Esophagus squamous epithelium (tissue), 5 donors: ENCODE measurements around the gene MYO1C. TPM values are rescaled to one million over a fixed set of nuclear protein-coding genes. Genes with fewer than 3 reads are reported as not detected.
A peak's percentile ranks its signal among the peaks of the same experiment; 100 is the strongest.

ENCODE experiments used
- DNase-seq: peaks from one replicate; lab custom pipeline; 2025; lab: John Stamatoyannopoulos, UW
- H3K27ac ChIP-seq, 4 donors: fragments of 200-600 bp; sonication (generic); one replicate each; pipeline ENCODE4 v1.5.1; 2016 to 2019; ENCODE audit warnings: mild to moderate bottlenecking in 1 of 4
- H3K27me3 ChIP-seq, 4 donors: fragments of 200-600 bp; sonication (generic); 1 replicate in 3 of 4; 2 replicates in 1 of 4; pipeline versions ENCODE4 v1.5.1 to v1.6.0; 2017 to 2021; ENCODE audit warnings: antibody characterized with exemption in 1 of 4
- H3K36me3 ChIP-seq, 3 donors: fragments of 200-600 bp; sonication (generic); one replicate each; pipeline ENCODE4 v1.5.1; 2016 to 2019
- H3K4me1 ChIP-seq, 3 donors: fragments of 200-600 bp; sonication (generic); one replicate each; pipeline ENCODE4 v1.5.1; 2017 to 2019
- H3K4me3 ChIP-seq, 4 donors: fragments of 200-600 bp; sonication (generic); 1 replicate in 3 of 4; 2 replicates in 1 of 4; pipeline ENCODE4 v1.5.1; 2016 to 2019; ENCODE audit warnings: mild to moderate bottlenecking in 2 of 4, moderate library complexity in 1 of 4
- H3K9me3 ChIP-seq, 3 donors: fragments of 200-600 bp; sonication (generic); one replicate each; pipeline ENCODE4 v1.5.1; 2016 to 2019
- POLR2A ChIP-seq, 4 donors: fragments of 450-650 bp; IDR thresholded peaks; one replicate each; pipeline ENCODE4 v1.6.1; 2017; ENCODE audit warnings: antibody characterized with exemption in 4 of 4, mild to moderate bottlenecking in 4 of 4, moderate library complexity in 3 of 4
- WGBS, 2 donors: methylation state at CpG; one replicate each; pipeline ENCODE4 v1.1.5; 2018; 5-methylcytosine and 5-hydroxymethylcytosine counted together
- intact Hi-C: fragments of 100-400 bp; cut with DNase I; formaldehyde crosslinking; loops from one replicate; pipeline ENCODE4 v1.15.0; 2022
- total RNA-seq, 4 donors: library from RNA; depleted of rRNA; stranded (reverse); fragments of >200 nt; gene quantifications; one replicate each; pipeline ENCODE4 v1.1.0, GENCODE V29; 2016
- TF ChIP-seq, protein P1 (sequence below), 6 experiments: fragments of 450-650 bp in 4 of 6; fragments of 200-600 bp in 2 of 6; sonication (generic) in 2 of 6; IDR thresholded peaks; one replicate each; pipeline ENCODE4 v1.5.1; 2016 to 2019; ENCODE audit warnings: antibody characterized with exemption in 6 of 6, mild to moderate bottlenecking in 4 of 6, moderate library complexity in 4 of 6
- donor health status: DM: yes; HTN: yes; CAD: no.

Gene MYO1C
- total RNA-seq, 4 donors from 2014 or later, result 62.0 to 80.5 (median 64.2) TPM

DNA sequence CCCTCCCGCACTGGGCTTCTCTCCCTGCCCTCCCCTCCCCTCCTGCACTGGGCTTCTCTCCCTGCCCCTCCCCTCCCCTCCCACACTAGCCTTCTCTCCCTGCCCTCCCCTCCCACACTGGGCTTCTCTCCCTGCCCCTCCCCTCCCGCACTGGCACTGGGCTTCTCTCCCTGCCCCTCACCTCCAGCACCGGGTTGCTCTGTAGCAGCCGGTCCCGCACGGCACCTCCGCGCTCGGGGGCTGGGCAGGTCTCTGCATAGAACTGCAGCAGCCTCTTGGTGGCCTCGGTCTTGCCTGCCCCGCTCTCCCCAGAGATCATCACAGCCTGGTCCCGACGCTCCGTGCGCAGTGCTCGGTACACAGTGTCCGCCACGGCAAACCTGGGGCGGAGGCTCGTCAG lies 9.8 kb downstream of the MYO1C start:
- WGBS, 2 donors, result 79 to 100% methylated on average over 2 to 16 of the region's 20 CpGs
- Histone ChIP-seq H3K4me1 (peaks cover 21 to 44% (median 22%) of the 10 kb centered on the region in 3 donors), H3K27me3 (no peaks in the 10 kb centered on the region), H3K9me3 (no peaks in the 10 kb centered on the region), H3K36me3 (peaks cover 29 to 67% (median 37%) of the 10 kb centered on the region in 3 donors), H3K27ac (peak overlapping the region in 3 of 4 donors; percentile 21 to 61 (median 44)), H3K4me3 (no peak overlapping the region)
- intact Hi-C loops, result no loop called here
- TF ChIP-seq, protein P1, sequence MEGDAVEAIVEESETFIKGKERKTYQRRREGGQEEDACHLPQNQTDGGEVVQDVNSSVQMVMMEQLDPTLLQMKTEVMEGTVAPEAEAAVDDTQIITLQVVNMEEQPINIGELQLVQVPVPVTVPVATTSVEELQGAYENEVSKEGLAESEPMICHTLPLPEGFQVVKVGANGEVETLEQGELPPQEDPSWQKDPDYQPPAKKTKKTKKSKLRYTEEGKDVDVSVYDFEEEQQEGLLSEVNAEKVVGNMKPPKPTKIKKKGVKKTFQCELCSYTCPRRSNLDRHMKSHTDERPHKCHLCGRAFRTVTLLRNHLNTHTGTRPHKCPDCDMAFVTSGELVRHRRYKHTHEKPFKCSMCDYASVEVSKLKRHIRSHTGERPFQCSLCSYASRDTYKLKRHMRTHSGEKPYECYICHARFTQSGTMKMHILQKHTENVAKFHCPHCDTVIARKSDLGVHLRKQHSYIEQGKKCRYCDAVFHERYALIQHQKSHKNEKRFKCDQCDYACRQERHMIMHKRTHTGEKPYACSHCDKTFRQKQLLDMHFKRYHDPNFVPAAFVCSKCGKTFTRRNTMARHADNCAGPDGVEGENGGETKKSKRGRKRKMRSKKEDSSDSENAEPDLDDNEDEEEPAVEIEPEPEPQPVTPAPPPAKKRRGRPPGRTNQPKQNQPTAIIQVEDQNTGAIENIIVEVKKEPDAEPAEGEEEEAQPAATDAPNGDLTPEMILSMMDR (IDR thresholded peaks at IDR 0.05), result no peak
- no peak for TF ChIP-seq POLR2A (IDR thresholded peaks at IDR 0.05)
- no peak for DNase-seq

DNA sequence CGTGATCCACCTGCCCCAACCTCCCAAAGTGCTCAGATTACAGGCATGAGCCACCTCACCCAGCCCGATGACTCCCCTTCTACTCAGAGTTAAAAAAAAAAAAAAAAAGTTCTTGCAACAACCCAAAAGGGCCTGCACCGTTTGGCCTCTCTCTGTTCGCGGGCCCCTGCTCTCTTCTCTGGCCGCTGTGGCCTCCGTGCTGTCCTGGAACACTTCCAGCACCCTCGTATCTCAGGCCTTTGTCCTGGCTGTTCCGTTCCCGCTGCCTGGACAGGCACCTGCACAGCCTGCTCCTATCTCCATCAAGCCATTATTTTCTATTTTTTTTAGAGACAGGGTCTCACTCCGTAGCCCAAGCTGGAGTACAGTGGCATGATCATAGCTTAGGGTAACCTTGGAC lies 10.8 kb downstream of the MYO1C start:
- Histone ChIP-seq H3K4me3 (no peak overlapping the region), H3K27me3 (no peaks in the 10 kb centered on the region), H3K27ac (peak overlapping the region in 1 of 4 donors; percentile 2), H3K4me1 (peaks cover 12 to 36% (median 13%) of the 10 kb centered on the region in 3 donors), H3K9me3 (no peaks in the 10 kb centered on the region), H3K36me3 (peaks cover 38 to 76% (median 44%) of the 10 kb centered on the region in 3 donors)
- DNase-seq, result no peak
- TF ChIP-seq, protein P1 (IDR thresholded peaks at IDR 0.05), result no peak
- TF ChIP-seq POLR2A (IDR thresholded peaks at IDR 0.05), result no peak
- WGBS, 2 donors, result 79 to 86% methylated on average over 10 to 11 of the region's 11 CpGs
- intact Hi-C loops, result no loop called here

DNA sequence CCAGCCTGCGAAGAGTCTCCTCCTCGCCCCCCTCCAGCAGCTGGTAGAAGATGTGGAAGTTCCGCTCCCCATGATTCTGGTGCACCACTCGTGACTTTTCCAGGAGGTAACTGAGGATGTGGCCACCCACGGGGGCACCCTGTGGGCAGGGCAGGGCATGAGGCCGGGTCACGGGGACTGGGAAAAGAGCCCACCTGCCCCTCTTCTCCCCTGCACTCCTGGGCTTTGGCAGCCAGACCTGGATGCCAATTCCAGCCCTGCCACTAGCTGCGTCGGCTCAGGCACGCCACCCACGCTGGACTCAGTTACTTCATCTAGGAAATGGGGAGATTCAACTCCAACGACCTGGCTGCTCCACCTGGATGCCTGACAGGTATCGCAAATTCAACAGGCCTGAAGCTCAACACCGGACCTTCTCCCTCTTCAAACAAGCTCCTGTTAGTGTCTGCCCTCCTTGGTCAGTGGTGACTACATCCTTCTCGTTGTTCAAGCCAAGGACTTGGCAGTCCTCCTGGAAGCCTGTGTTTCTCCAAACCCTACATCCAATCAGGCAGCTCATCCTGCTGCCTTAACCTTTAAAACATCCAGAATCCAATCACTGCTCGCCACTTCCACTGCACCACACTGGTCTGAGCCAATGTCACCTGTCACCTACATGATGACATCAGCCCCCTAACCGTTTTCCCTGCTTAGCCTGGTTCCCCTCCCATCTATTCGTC lies 11.6 kb downstream of the MYO1C start:
- WGBS, 2 donors, result 70 to 71% methylated on average over 5 to 7 of the region's 18 CpGs
- no peaks in the 10 kb centered on the region for H3K27me3 ChIP-seq
- peak overlapping the region in 1 of 4 donors; percentile 14 for H3K27ac ChIP-seq
- H3K36me3 ChIP-seq, result peaks cover 39 to 85% (median 44%) of the 10 kb centered on the region in 3 donors
- peaks cover 5 to 32% (median 11%) of the 10 kb centered on the region in 3 donors for H3K4me1 ChIP-seq
- intact Hi-C loops, result no loop called here
- no peak overlapping the region for H3K4me3 ChIP-seq
- DNase-seq, result no peak
- TF ChIP-seq, protein P1 (IDR thresholded peaks at IDR 0.05), result no peak
- no peak for TF ChIP-seq POLR2A (IDR thresholded peaks at IDR 0.05)
- H3K9me3 ChIP-seq, result no peaks in the 10 kb centered on the region

DNA sequence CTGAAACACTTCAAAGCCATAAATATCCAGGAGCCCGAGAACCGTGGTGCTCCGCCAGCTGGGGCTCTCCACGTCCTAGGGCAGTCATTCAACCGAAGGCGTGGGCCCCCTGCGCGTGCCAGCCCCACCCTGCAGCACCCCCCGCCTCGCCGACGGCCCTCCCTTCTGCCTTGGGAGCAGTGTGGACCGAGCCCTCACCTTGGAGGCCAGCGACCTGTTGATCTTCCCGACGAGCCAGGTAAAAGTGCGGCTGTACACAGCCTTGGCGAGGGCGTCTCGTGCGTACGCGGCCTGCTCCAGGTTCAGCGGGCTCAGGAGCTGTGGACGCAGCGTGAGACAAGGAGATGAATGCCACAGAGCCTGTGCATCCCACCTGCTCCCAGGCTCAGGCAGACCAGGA lies 14.1 kb downstream of the MYO1C start:
- Histone ChIP-seq H3K27me3 (no peaks in the 10 kb centered on the region), H3K36me3 (peaks cover 38 to 100% (median 46%) of the 10 kb centered on the region in 3 donors), H3K9me3 (no peaks in the 10 kb centered on the region), H3K27ac (no peak overlapping the region), H3K4me1 (peaks cover 0 to 21% (median 2%) of the 10 kb centered on the region in 3 donors), H3K4me3 (no peak overlapping the region)
- 83 to 88% methylated on average over 8 to 9 of the region's 26 CpGs for WGBS, 2 donors
- intact Hi-C loops, result no loop called here
- TF ChIP-seq, protein P1 (IDR thresholded peaks at IDR 0.05), result no peak
- TF ChIP-seq POLR2A (IDR thresholded peaks at IDR 0.05), result no peak
- no peak for DNase-seq

DNA sequence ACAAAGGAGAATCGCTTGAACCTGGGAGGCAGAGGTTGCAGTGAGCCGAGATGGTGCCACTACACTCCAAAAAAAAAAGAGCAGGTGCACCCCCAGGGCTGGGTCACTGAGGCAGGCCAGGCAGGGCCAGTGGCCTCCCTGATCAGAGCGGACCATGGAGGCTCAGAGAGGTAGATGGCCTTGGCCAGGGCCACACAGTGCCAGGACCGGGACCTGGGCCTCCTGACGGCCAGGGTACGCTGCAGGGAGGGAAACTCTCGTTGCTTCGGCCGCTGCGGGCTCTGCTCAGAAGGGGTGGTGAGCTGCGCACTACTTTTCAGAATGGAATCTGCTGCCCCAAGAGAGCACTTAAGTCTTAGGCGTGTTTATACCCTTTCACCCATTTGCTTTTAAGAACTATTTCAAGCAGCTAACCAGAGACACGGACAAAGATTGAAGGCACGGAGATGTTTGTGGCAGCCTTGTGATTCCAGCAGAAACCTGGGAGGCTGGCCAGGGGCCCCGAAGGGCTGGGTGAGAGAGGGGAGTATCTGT lies 17.1 kb downstream of the MYO1C start:
- Histone ChIP-seq H3K4me1 (peaks cover 0 to 13% (median 0%) of the 10 kb centered on the region in 3 donors), H3K4me3 (no peak overlapping the region), H3K36me3 (peaks cover 40 to 100% (median 52%) of the 10 kb centered on the region in 3 donors), H3K27me3 (no peaks in the 10 kb centered on the region), H3K27ac (peak overlapping the region in 1 of 4 donors; percentile 29), H3K9me3 (no peaks in the 10 kb centered on the region)
- intact Hi-C loops, result no loop called here
- 79 to 89% methylated on average over 8 to 12 of the region's 15 CpGs for whole genome bisulfite sequencing, 2 donors
- TF ChIP-seq POLR2A (IDR thresholded peaks at IDR 0.05), result no peak
- TF ChIP-seq, protein P1 (IDR thresholded peaks at IDR 0.05), result no peak
- DNase-seq, result no peak
